GM21737 (cell line): ENCODE data around the gene SYNC.
"Not testable (repeated sequence)": the region's sequence is repeated elsewhere in the genome, so short reads cannot be mapped to it uniquely, and the experiment has no call there.

Experiments
- ATAC-seq: cut with Tn5 transposase; IDR thresholded peaks from one replicate; pipeline ENCODE4 v1.9.1; 2021; ENCODE audit warnings: mild to moderate bottlenecking, moderate library complexity; ENCODE audit not compliant: unreplicated experiment

The SYNC gene

GRCh38 chr1:32724678-32725614 lies 22.4 kb upstream of the SYNC start:
- ATAC-seq, result no peak

- ATAC-seq, result no peak
Measured at GRCh38 chr1:32719681-32720275, 17.2 kb upstream of the SYNC start.

GRCh38 chr1:32718527-32718926 lies 16.0 kb upstream of the SYNC start:
- no peak for ATAC-seq

GRCh38 chr1:32718036-32718435 lies 15.5 kb upstream of the SYNC start:
- ATAC-seq, result no peak

GRCh38 chr1:32717503-32717902 lies 14.9 kb upstream of the SYNC start:
- ATAC-seq, result no peak

- peak; percentile 55 for ATAC-seq
Measured at GRCh38 chr1:32716312-32717148, 14.0 kb upstream of the SYNC start.

- ATAC-seq, result no peak
Measured at GRCh38 chr1:32715901-32716311, 13.3 kb upstream of the SYNC start.

- no peak for ATAC-seq
Measured at GRCh38 chr1:32714277-32714676, 11.7 kb upstream of the SYNC start.

GRCh38 chr1:32713081-32713480 lies 10.5 kb upstream of the SYNC start:
- ATAC-seq, result no peak

GRCh38 chr1:32711221-32711620 lies 8.7 kb upstream of the SYNC start:
- ATAC-seq, result not testable (repeated sequence)

- ATAC-seq, result no peak
Measured at GRCh38 chr1:32709476-32709875, 6.9 kb upstream of the SYNC start.

- ATAC-seq, result no peak
Measured at GRCh38 chr1:32709075-32709474, 6.5 kb upstream of the SYNC start.

GRCh38 chr1:32706491-32706890 lies 3.9 kb upstream of the SYNC start:
- no peak for ATAC-seq

- no peak for ATAC-seq
Measured at GRCh38 chr1:32705516-32705915, 2.9 kb upstream of the SYNC start.

GRCh38 chr1:32703479-32704291 lies 1.1 kb upstream of the SYNC start:
- ATAC-seq, result no peak

- ATAC-seq, result no peak
Measured at GRCh38 chr1:32701951-32702598, 495 bp downstream of the SYNC start.

GRCh38 chr1:32701421-32701911 lies 1.1 kb downstream of the SYNC start:
- no peak for ATAC-seq

GRCh38 chr1:32696996-32697395 lies 5.6 kb downstream of the SYNC start:
- not testable (repeated sequence) for ATAC-seq

GRCh38 chr1:32696041-32696440 lies 6.5 kb downstream of the SYNC start:
- no peak for ATAC-seq
